Activated T-cell treated with anti-CD3 and anti-CD28 coated beads, Interleukin-2, amount 50 U/mL, for 48 hours (primary cell): ENCODE results near the gene KRTAP12-3.
"Not testable (repeated sequence)": the region's sequence is repeated elsewhere in the genome, so short reads cannot be mapped to it uniquely, and the experiment has no call there.

Experiments
- DNase-seq, 2 experiments: peaks; one replicate each; pipeline ENCODE4 v3.0.0-alpha.2; 2020

KRTAP12-3 gene

GRCh38 chr21:44653123-44653522 is 4.6 kb upstream of the KRTAP12-3 start:
- no peak for DNase-seq

GRCh38 chr21:44653656-44654575 is 3.8 kb upstream of the KRTAP12-3 start:
- no peak for DNase-seq

- no peak for DNase-seq
Measured at GRCh38 chr21:44654576-44655175, 3.1 kb upstream of the KRTAP12-3 start, which contains the start of gene KRTAP12-4. Gene KRTAP12-4, minus strand, starts transcription at chr21:44654659. Its CDS starts 45 bp downstream, at chr21:44654614.

- DNase-seq: no peak
Measured at GRCh38 chr21:44656868-44657267, 864 bp upstream of the KRTAP12-3 start.

- DNase-seq: no peak
Measured at GRCh38 chr21:44658541-44658910, 794 bp downstream of the KRTAP12-3 start.

- DNase-seq: no peak
Measured at GRCh38 chr21:44658913-44659595, 1.3 kb downstream of the KRTAP12-3 start.

GRCh38 chr21:44661567-44661966 is 3.8 kb downstream of the KRTAP12-3 start:
- not testable (repeated sequence) for DNase-seq

- DNase-seq: no peak
Measured at GRCh38 chr21:44664691-44665090, 7.0 kb downstream of the KRTAP12-3 start.

- DNase-seq: no peak
Measured at GRCh38 chr21:44666401-44667320, 8.9 kb downstream of the KRTAP12-3 start, which contains the start of gene KRTAP12-2. Gene KRTAP12-2, minus strand, starts transcription at chr21:44666927. Its CDS starts 41 bp downstream, at chr21:44666886.

- DNase-seq: no peak
Measured at GRCh38 chr21:44667612-44668011, 9.9 kb downstream of the KRTAP12-3 start.

- DNase-seq: no peak
Measured at GRCh38 chr21:44670642-44671432, 13.1 kb downstream of the KRTAP12-3 start.

GRCh38 chr21:44671911-44672310 is 14.2 kb downstream of the KRTAP12-3 start:
- DNase-seq: no peak

GRCh38 chr21:44677881-44678280 is 20.1 kb downstream of the KRTAP12-3 start:
- DNase-seq: no peak

GRCh38 chr21:44681152-44681551 is 23.4 kb downstream of the KRTAP12-3 start:
- DNase-seq: no peak

GRCh38 chr21:44681861-44682579 is 24.3 kb downstream of the KRTAP12-3 start, which contains the start of gene KRTAP12-1:
Gene KRTAP12-1, minus strand, starts transcription at chr21:44682163. Its CDS starts 40 bp downstream, at chr21:44682123.
- no peak for DNase-seq

GRCh38 chr21:44682580-44683151 is 24.9 kb downstream of the KRTAP12-3 start:
- DNase-seq: no peak

GRCh38 chr21:44684077-44684476 is 26.3 kb downstream of the KRTAP12-3 start:
- no peak for DNase-seq

GRCh38 chr21:44684483-44684882 is 26.8 kb downstream of the KRTAP12-3 start:
- DNase-seq: no peak

GRCh38 chr21:44685050-44685449 is 27.3 kb downstream of the KRTAP12-3 start:
- not testable (repeated sequence) for DNase-seq
